ENCODE results near the gene PAM. TPM values are rescaled to one million over a fixed set of nuclear protein-coding genes. Genes with fewer than 3 reads are reported as not detected.

Gene PAM
- total and polyA plus RNA-seq, 2 of the 13 experiments (the other 11 are each of a cell fraction or from before 2014, with no cell fraction given), result 20.2 to 79.1 TPM

DNA sequence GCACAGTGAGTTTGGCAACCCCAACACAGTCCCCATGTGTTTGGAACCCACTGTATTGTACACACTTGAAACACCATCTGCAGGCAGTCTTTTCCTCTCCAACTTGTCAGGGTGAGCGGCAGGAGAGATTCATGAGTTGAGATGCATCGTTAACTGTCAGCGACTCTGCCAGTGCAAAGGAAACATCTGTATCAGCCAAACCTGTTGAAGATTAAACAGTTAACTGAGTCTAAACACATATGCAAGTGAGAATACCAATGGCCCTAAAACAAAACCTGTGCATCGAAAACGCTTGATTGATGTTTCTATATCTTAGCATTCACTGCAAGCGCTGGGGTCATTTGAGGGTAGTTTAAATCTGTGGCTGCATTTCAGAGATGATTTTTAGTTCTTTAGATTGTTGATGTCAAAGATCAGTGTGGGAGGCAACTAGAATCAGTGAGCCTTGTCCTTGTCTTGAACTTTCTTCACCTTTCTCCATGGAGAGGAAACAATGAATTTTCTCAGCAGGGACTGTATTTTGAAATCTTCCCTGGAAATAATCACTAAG, 41.3 kb upstream of the PAM start:
- BruUV-seq (replicated peaks), result no TSS peak
- CTCF ChIA-PET (ENCODE audit: low intra/inter-chr PET ratio, low total read pairs), result no interaction called here

More for the DNA sequence above, 41.3 kb upstream of the PAM start:
- ATAC-seq (no peak), FAIRE-seq (no peak), DNase-seq (ENCODE audit: low spot score) (no peak)
- no peak overlapping the region for H3K9ac ChIP-seq (ENCODE audit: insufficient read depth, low read depth, low read length)
- in situ Hi-C loops (cut with HindIII; ENCODE audit: extremely low pct_ligation_motif_present, low pct_unique_long_range_greater_than_20kb) (no loop called here), intact Hi-C loops (cut with micrococcal nuclease; ENCODE audit: unreplicated experiment) (no loop called here)
- H3K27me3 ChIP-seq (ENCODE audit: control insufficient read depth in 1 of 2, insufficient read depth in 2 of 2, low read length in 2 of 2), result no peaks in the 10 kb centered on the region
- H3K27ac ChIP-seq (ENCODE audit: extremely low read length, insufficient read depth, low read length), result no peak overlapping the region
- no peaks in the 10 kb centered on the region for H3K9me3 ChIP-seq (ENCODE audit: low read length)
- H4K20me1 ChIP-seq (ENCODE audit: insufficient read depth, low read length), result no peaks in the 10 kb centered on the region
- POLR2A ChIA-PET, result no interaction called here
- TF ChIP-seq, protein P1, sequence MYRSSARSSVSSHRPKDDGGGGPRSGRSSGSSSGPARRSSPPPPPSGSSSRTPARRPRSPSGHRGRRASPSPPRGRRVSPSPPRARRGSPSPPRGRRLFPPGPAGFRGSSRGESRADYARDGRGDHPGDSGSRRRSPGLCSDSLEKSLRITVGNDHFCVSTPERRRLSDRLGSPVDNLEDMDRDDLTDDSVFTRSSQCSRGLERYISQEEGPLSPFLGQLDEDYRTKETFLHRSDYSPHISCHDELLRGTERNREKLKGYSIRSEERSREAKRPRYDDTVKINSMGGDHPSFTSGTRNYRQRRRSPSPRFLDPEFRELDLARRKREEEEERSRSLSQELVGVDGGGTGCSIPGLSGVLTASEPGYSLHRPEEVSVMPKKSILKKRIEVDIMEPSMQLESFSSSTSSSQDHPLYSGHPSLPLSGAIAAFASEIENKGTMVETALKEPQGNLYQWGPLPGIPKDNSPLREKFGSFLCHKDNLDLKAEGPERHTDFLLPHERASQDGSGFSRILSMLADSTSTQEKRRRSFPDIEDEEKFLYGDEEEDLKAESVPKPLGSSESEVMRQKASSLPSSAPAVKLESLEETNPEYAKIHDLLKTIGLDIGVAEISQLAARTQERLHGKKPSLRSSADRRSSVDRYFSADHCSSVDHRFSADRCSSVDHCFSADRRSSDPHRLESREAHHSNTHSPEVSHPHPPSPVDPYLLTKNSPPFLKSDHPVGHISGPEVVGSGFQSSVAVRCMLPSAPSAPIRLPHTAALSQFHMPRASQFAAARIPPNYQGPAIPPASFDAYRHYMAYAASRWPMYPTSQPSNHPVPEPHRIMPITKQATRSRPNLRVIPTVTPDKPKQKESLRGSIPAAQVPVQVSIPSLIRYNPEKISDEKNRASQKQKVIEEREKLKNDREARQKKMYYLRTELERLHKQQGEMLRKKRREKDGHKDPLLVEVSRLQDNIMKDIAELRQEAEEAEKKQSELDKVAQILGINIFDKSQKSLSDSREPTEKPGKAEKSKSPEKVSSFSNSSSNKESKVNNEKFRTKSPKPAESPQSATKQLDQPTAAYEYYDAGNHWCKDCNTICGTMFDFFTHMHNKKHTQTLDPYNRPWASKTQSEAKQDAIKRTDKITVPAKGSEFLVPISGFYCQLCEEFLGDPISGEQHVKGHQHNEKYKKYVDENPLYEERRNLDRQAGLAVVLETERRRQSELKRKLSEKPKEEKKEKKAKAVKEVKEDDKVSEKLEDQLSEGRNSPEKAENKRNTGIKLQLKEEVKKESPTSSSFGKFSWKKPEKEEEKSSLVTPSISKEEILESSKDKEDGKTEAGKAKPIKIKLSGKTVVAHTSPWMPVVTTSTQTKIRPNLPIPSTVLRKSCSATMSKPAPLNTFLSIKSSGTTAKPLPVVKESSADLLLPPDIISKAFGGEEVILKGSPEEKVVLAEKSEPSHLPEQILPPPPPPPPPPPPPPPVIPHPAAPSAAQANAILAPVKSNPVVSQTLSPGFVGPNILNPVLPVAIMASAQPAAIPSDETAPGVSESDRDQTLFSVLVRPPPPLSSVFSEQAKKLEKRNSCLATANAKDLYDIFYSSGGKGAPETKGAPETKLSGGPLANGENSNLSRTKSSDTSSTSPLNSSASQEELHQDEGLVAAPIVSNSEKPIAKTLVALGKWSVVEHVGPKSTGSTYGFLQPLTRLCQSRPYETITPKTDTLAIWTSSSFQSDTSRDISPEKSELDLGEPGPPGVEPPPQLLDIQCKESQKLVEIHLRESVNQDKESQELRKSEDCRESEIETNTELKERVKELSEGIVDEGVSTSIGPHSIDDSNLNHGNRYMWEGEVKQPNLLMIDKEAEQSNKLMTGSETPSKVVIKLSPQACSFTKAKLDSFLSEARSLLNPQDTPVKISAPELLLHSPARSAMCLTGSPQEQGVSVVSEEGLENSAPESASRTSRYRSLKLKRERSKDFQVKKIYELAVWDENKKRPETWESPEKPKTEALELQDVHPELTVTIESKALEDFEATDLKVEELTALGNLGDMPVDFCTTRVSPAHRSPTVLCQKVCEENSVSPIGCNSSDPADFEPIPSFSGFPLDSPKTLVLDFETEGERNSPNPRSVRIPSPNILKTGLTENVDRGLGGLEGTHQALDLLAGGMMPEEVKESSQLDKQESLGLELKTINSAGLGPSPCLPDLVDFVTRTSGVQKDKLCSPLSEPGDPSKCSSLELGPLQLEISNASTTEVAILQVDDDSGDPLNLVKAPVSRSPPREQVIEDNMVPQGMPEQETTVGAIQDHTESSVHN (CRISPR knock-in tag; IDR thresholded peaks at IDR 0.05), result no peak
- TF ChIP-seq KDM3A (CRISPR knock-in tag; IDR thresholded peaks at IDR 0.05; ENCODE audit: low read depth) (no peak), ZBTB7A (CRISPR knock-in tag; IDR thresholded peaks at IDR 0.05) (no peak), JDP2 (CRISPR knock-in tag; IDR thresholded peaks at IDR 0.05; ENCODE audit: borderline replicate concordance) (no peak), ETV5 (CRISPR knock-in tag; IDR thresholded peaks at IDR 0.05; ENCODE audit: borderline replicate concordance) (no peak)
- TF ChIP-seq, protein P2, sequence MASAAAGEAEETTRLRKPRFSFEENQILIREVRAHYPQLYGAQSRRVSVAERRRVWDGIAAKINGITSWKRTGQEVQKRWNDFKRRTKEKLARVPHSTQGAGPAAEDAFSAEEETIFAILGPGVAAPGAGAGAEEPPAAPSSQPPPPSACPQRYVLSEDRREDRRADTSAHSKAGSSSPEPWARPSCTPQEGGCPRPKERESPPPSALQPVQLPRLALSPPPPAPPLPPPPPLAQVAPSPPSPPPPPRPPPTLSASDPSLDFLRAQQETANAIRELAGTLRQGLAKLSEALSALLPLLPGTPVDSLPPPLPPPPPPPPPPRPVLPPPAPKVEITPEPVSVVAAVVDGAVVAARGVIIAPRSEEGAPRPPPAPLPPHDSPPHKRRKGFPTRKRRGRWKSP (CRISPR knock-in tag; IDR thresholded peaks at IDR 0.05), result no peak
- H3K4me1 ChIP-seq (ENCODE audit: insufficient read depth, low read length), result no peaks in the 10 kb centered on the region
- no peaks in the 10 kb centered on the region for H3K36me3 ChIP-seq (replicated peaks in 1 of 2; ENCODE audit: control insufficient read depth in 1 of 2, insufficient read depth in 2 of 2, low read length in 2 of 2)
- 69% methylated on average over 6 of the region's 6 CpGs for WGBS (ENCODE audit: low lambda C conversion rate)
- H3K4me3 ChIP-seq (replicated peaks in 1 of 3; ENCODE audit: insufficient read depth in 1 of 3, low read depth in 2 of 3, low read length in 3 of 3), result no peak overlapping the region
- no peak overlapping the region for H3K4me2 ChIP-seq (ENCODE audit: low read depth, low read length)
- no peak overlapping the region for H2AFZ ChIP-seq (ENCODE audit: low read length)
- no peaks in the 10 kb centered on the region for H3K79me2 ChIP-seq (ENCODE audit: insufficient read depth, low read length)
